ENCODE results near the gene TTLL3.
A peak's percentile ranks its signal among the peaks of the same experiment; 100 is the strongest.
"Not testable (repeated sequence)": the region's sequence is repeated elsewhere in the genome, so short reads cannot be mapped to it uniquely, and the experiment has no call there.

Gene TTLL3

GRCh38 chr3:9861626-9862130 is 51.6 kb downstream of the TTLL3 start:
- no peak overlapping the region for H3K4me3 ChIP-seq (replicated peaks in 1 of 2; ENCODE audit: low read depth in 2 of 2, low read length in 2 of 2)
- DNase-seq (ENCODE audit: low read depth in 2 of 2), result no peak
- TF ChIP-seq CTCF (IDR thresholded peaks at IDR 0.05; ENCODE audit: low read depth, low read length), result no peak

- DNase-seq (ENCODE audit: low read depth in 2 of 2), result peak; percentile 45 to 64
- TF ChIP-seq CTCF (IDR thresholded peaks at IDR 0.05; ENCODE audit: low read depth, low read length), result peak; percentile 29
- H3K4me3 ChIP-seq (replicated peaks in 1 of 2; ENCODE audit: low read depth in 2 of 2, low read length in 2 of 2), result no peak overlapping the region
Measured at GRCh38 chr3:9862391-9863057, 52.5 kb downstream of the TTLL3 start.

- no peak for DNase-seq (ENCODE audit: low read depth in 2 of 2)
- no peak overlapping the region for H3K4me3 ChIP-seq (replicated peaks in 1 of 2; ENCODE audit: low read depth in 2 of 2, low read length in 2 of 2)
- TF ChIP-seq CTCF (IDR thresholded peaks at IDR 0.05; ENCODE audit: low read depth, low read length), result no peak
Measured at GRCh38 chr3:9863058-9863772, 53.2 kb downstream of the TTLL3 start.

GRCh38 chr3:9864200-9864927 is 54.3 kb downstream of the TTLL3 start:
- peak; percentile 95 to 97 for DNase-seq (ENCODE audit: low read depth in 2 of 2)
- no peak overlapping the region for H3K4me3 ChIP-seq (replicated peaks in 1 of 2; ENCODE audit: low read depth in 2 of 2, low read length in 2 of 2)

GRCh38 chr3:9865125-9865637 is 55.1 kb downstream of the TTLL3 start:
- not testable (repeated sequence) for H3K4me3 ChIP-seq (replicated peaks in 1 of 2; ENCODE audit: low read depth in 2 of 2, low read length in 2 of 2); DNase-seq (ENCODE audit: low read depth in 2 of 2)

More at GRCh38 chr3:9864200-9864927, 54.3 kb downstream of the TTLL3 start:
- TF ChIP-seq CTCF (IDR thresholded peaks at IDR 0.05; ENCODE audit: low read depth, low read length), result no peak

GRCh38 chr3:9866639-9867038 is 56.6 kb downstream of the TTLL3 start:
- DNase-seq (ENCODE audit: low read depth in 2 of 2), result peak; percentile 38 to 68
- no peak overlapping the region for H3K4me3 ChIP-seq (replicated peaks in 1 of 2; ENCODE audit: low read depth in 2 of 2, low read length in 2 of 2)
- TF ChIP-seq CTCF (IDR thresholded peaks at IDR 0.05; ENCODE audit: low read depth, low read length), result no peak

- TF ChIP-seq CTCF (IDR thresholded peaks at IDR 0.05; ENCODE audit: low read depth, low read length), result no peak
- DNase-seq (ENCODE audit: low read depth in 2 of 2), result no peak
- H3K4me3 ChIP-seq (replicated peaks in 1 of 2; ENCODE audit: low read depth in 2 of 2, low read length in 2 of 2), result no peak overlapping the region
Measured at GRCh38 chr3:9867106-9867505, 57.0 kb downstream of the TTLL3 start.

Data from cardiac fibroblast (primary cell).